Effector CD8-positive, alpha-beta T cell (primary cell): ENCODE results near the gene C20orf204.

ENCODE experiments used
- DNase-seq: peaks from one replicate; lab custom pipeline; 2025; lab: John Stamatoyannopoulos, UW

The C20orf204 gene

GRCh38 chr20:64056889-64057627 is 21.1 kb downstream of the C20orf204 start:
- no peak for DNase-seq

DNA sequence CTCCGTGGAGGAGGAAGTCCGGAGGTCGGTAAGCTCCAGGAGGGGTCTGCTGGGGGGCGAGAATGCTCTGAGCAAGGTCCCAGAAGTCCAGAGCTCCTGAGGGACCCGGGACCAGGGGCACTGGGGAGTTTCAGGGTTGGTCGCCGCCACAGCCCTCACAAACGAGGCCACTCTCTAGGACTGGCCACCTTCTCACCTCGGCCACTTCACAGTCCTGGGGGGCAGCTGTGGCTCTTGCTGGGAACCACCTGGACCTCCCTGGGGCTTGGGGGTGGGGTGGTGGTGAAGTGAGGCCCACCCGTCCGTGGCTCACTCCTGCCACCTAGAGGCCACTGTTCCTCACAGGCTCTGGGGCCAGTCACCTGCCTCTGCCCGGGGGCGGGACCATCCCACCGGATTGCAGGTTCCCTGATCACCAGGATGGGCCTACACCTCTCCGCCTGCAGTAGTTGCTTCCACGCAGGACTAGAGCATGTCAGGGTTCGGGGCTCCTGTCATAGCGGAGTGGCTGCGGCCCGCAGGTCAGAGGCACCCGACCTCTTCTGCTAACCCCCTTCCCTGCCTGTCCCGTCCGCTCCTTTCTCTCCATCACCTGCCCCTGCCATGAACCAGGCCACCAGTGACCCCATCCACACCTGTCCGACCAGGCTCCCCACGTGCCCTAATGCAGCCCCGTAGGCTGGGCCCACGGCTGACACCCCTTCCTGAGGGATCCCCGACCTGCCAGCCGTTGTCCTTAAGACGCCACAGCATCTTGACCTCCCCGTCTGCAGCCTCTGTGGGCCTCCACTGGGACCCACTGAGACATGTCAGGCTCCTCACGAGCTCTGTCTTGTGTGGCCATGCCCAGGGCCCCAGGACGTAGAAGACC is 21.9 kb downstream of the C20orf204 start:
- DNase-seq = peak; percentile 71

DNA sequence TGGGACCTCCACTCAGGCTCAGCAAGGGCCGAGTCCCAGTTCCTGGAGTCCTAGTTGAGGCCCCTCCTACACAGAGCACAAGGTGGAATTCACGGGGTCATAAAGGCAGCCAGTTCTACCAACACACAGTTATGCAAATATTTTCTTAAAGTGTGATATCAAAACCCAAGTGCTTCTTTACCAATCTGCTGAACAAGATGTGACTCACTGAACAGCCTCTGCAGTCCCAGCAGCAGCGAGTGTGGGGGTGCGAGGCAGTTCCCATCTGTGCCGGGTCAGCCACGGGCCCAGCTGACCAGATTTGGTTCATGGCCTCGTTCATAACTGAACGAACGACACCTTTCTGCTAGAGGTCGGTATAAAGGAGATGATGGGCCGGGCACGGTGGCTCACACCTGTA is 22.6 kb downstream of the C20orf204 start:
- no peak for DNase-seq

DNA sequence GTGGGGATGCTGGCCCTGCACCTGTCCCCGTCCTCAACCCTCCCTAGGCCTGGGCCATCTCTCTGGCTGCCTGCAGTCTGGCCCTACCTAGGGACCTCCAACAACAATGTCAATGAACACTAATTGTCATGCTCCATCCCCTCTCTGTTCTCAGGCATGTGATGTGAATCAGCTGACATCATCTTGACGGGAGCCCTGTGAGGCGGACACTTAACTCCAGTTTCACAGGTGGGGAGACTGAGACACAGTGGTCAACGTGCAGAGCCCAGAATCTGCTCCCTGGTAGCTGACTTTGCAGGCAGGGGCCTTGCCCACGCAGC is 26.3 kb downstream of the C20orf204 start:
- DNase-seq = no peak

- peak; percentile 86 for DNase-seq
These were observed 26.8 kb downstream of the C20orf204 start, which contains the start of gene TCEA2 for GRCh38 chr20:64062596-64063388. Gene TCEA2, plus strand, starts transcription at chr20:64063198. Its CDS starts 115 bp downstream, at chr20:64063313.

DNA sequence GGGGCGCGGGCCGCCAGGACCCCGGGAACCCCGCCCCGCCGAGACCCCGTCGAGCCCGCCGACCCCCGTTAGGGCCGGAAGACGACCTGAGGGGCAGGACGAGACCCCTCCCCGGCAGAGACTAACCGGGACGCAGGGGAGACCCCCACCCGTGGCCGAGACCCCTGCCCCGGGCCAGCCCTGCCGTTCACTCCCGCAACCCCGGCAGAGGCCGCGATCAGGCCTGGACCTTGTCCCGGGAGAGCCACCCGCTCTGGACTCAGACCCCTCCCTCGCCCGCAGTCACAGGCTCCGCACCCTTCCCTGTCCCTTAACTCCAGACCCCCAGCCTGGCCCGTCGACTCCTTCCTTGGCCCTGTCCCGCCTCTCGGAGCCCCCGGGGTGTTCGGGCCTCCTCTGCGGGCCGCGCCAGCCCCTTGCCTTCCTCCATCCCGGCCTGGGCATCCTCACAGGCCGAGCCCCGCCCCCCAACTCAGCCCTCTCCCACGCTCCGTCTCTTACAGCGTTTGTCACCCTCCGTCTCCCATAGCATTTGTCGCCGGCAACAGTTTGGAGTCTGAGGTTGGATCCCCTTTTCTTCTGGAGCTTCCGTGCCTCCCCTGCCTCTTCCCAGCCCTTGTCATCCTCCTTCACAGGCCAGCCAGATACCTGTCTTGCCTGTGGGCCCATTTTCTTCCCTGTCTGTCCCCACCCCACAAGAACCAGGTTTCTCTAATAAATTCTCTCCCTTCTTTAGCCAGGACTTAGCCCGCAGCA is 27.6 kb downstream of the C20orf204 start:
- no peak for DNase-seq

- no peak for DNase-seq
These were observed 28.2 kb downstream of the C20orf204 start for GRCh38 chr20:64064145-64064698.

DNA sequence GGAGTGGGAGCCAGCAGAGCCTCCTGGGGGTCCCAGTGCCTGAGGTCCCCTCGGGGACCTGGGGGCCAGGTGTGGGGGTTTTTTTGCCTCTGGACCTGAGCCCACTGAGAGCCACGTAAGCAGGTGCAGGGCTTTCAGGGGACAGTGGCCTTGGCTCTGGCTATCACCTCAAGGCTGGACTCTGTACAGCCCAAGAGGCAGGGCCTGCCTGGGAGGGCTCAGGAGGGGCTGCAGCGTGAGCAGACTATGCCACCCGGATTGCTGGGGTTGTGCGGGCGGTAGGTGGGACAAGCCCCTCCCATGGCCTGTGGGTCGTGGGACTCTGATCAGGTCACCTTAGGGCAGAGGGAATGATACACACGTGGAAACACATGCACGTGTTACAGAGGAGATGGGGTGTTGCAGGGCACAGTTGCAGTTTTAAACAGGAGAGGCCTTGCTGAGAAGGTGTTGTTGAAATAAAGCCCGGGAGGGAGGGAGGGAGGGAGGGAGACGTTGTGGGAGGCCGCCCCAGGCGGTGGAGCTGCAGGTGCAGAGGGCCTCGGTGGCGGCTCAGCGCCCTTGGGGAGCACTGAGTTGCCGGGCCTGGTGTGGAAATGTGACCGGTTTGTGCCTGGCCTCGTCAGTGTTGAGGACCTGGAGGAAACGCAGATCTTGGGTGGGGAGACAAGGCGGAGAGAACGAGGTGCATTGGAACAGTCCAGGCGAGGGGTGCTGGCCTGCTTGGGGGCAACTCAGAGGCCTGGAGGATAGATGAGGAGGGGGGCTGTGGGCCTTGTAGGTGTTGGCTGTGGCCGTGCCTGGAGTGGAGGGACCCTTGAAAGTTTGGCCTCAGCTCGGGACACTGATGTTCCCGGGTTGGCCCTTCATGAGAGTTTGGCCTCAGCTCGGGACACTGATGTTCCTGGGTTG is 29.3 kb downstream of the C20orf204 start:
- DNase-seq = no peak

DNA sequence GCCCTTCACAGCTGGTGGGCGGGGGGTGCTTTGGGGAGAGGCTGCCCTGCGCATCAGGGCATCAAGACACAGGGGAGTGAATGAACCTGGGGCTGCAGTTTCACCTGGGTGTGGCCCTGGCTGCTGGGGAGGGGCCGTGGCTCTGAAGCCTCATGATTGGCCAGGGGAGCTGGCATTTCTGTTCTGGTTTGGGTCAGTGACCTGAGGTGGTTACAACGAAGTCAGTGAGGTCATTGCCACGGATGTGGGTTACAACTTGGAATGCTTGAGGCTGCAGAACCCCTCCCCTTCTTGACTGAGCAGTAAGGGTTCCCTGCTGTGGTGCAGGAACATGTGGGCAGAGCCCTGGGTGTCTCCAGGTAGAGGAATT is 30.0 kb downstream of the C20orf204 start:
- no peak for DNase-seq

DNA sequence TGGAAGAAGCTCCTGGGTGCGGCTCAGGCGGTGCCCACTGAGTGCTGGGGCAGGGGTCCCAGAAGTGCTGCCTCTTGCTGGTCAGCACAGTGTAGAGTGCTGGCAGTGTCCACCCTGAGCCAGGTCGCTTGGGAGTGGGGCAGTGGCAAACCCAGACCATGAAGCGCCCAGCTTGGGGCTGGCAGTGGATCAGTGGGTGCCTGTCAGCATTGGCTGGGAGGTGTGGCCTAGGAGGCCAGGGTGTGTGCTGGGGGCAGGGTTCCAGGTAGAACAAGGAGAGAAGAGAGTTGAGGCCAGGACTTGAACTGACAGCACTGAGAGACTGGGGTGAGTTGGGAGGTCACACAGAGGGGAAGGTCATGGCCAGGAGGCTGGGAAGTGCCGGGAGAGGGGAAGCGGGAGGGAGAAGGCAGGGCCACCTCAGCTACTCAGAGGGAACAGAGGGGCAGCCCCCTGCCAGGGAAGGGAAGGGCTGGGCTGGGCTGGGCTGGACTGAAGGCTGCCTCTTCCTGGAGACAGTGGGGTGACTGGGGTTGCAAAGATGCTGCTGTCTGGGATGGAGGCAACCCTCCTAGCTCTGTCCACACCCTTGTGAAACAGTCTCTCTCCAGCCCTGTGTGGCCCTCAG is 31.1 kb downstream of the C20orf204 start:
- no peak for DNase-seq

DNA sequence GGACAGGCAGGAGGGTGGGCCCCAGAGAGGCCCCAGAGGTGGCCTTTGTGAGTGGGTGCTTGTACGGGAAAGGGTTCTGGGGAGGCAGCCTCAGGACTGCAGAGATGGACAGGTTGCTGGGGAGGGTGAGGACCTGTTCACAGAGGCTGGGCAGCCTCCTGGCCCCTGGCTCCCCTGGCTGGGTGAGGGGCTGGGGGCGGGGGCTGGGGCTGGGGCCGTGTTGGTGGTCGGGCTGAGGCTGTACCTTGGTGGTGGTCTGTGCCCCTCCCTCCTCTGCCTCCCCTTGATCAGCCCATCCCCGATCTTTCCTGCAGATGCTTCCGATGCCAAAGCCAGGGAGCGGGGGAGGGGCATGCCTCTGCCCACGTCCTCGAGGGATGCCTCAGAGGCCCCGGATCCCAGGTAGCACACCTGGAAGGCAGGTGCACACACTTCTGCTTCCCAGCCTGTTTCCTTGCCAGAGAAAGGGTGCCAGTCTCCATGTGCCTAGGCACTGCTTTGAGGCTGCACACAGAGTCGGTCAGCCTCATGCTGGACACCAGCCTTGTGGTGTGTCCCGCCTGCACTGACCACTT is 31.8 kb downstream of the C20orf204 start:
- DNase-seq = no peak

DNA sequence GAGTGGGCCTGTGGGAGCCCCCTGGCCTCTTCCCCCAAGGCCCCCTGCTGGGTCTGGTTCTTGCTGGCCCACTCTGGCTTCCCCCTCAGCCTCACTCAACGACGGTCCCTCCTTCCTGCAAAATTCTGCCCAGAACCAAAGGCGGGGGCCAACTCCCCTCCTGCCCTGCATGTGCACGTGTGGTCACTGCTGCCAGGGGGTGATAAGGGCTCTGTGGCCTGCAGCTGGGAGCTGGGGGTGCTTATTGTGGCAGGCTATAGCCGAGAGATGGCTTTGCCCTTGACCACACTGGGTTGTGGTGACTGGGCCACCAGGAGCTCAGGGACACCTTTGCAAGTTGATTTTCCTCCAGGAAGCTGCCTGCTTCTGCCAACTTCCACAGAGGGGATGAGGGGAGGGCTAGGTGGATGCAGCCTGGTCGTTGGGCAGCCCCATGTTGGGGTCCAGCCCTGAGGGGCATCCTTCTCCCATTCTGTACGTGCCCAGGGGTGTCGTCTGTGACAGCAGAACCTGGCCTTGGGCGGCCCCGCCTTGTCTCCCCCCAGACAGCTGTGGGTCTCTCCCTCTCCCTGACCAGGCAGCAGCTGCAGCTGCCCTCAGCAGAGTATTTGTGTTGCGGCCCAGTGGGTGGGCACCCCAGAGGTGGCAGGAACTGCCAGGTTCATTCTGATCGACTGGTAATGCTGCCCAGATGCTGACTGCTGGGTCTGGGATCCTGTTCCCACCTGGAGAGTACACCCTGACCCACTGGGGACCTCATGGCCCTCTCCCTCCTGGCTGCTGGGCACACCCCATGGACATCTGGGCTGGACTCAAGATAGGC is 32.6 kb downstream of the C20orf204 start:
- DNase-seq = no peak

DNA sequence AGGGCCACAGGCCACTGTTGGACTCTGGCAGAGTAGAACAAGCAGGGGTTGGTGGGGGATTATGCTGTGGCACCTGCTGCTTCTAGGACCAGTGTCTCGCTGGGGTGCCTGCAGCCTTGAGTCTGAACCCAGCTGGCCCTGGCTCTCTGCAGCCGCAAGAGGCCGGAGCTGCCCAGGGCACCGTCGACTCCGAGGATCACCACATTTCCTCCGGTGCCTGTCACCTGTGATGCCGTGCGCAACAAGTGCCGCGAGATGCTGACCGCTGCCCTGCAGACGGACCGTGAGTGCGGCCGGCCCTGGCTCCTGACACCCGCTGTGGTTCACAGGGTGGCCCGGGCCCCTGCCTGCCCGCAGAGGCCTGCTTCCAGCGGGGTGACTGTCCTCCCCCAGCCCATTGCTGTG is 33.2 kb downstream of the C20orf204 start:
- no peak for DNase-seq

DNA sequence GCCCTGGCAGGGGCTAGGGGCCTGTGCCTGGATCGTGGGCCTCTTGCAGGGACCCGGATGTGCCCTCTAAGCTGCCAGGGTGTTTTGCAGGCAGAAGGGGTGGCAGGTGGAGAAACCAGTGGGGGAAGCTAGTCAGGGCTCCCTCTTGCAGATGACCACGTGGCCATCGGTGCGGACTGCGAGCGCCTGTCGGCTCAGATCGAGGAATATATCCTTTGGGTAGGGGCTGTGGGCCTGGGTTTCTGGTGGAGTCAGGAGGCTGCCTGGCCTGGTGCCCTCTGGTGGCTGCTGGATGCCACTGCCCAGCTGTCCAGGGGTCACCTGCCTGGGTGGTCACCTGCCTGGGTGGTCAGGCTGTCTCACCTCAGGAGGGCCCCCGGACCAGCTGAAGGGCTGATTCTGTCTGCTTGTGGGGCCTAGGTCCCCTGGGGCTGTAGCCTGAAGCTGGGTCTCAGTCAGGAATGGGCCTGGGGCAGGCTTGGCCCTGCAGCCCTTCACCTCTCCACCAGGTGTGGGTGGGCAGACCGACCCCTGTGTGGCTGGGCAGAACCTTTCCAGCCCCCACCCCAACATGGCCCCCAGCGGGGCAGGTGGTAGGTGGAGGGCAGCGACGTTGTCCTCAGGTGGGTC is 33.7 kb downstream of the C20orf204 start:
- no peak for DNase-seq

DNA sequence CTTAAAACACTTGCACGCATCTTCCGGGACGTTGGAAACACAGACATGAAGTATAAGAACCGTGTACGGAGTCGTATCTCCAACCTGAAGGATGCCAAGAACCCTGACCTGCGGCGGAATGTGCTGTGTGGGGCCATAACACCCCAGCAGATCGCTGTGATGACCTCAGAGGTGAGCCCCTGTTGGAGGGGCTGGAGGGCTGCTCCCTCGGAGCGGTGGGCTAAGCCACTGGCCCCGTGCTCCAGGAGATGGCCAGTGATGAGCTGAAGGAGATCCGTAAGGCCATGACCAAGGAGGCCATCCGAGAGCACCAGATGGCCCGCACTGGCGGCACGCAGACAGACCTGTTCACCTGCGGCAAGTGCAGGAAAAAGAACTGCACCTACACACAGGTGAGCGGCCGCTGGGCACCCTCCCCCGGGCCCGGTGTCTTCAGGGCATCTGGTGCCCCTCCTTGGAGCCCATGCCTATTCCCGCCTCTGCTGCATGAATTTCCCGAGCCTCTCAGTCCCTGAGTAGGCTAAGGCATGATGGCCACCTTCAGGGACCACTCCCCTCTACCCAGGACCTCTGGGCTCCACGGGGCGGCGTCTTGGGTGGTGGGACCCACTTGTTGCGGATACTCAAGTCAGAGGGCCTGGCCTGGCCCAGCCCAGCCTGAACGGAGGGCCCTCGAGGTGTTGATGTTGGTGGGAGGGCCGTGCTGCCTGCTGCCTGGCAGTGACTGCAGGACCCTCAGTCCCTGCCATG is 34.4 kb downstream of the C20orf204 start:
- no peak for DNase-seq

GRCh38 chr20:64071341-64072332 is 35.7 kb downstream of the C20orf204 start:
- no peak for DNase-seq
